ENCODE data around the gene SYT13. TPM values are rescaled to one million over a fixed set of nuclear protein-coding genes. Genes with fewer than 3 reads are reported as not detected.
A peak's percentile ranks its signal among the peaks of the same experiment; 100 is the strongest.

The SYT13 gene
- total RNA-seq, 1 experiment from 2014 or later: not detected

DNA sequence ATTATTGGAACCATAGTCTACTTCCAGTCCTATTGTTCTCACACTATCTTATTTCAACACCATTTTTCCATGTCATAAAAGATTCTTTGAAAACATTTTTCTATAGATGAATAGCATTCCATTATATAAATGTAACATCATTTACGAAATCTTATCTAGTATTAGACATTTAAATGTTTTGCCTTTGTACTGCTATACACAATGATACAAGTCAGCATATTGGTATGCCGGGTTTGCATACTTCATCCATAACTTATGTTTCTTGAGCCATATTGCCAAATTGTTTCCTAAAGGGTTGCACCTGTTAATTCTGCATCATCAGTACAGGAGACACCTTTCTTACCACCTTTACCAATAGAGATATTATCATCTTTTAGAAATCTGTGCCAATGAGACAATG lies 68.2 kb downstream of the SYT13 start:
- intact Hi-C loops (cut with micrococcal nuclease; ENCODE audit: unreplicated experiment): no loop called here
- Histone ChIP-seq H3K4me1 (replicated peaks; ENCODE audit: insufficient read depth) (no peaks in the 10 kb centered on the region), H3K4me2 (no peak overlapping the region), H2AFZ (no peak overlapping the region), H4K20me1 (ENCODE audit: insufficient read depth) (no peaks in the 10 kb centered on the region), H3K79me2 (ENCODE audit: low read depth) (no peaks in the 10 kb centered on the region), H3K27ac (no peak overlapping the region), H3K36me3 (ENCODE audit: low read depth) (no peaks in the 10 kb centered on the region), H3K27me3 (ENCODE audit: insufficient read depth, low read depth) (peaks cover 49% of the 10 kb centered on the region), H3F3A (ENCODE audit: insufficient read depth, low read depth) (no peaks in the 10 kb centered on the region), H3K9me2 (ENCODE audit: insufficient read depth) (no peaks in the 10 kb centered on the region), H3K9me3 (ENCODE audit: insufficient read depth, low read depth) (no peaks in the 10 kb centered on the region), H3K4me3 (no peak overlapping the region)
- BruUV-seq (replicated peaks): no TSS peak
- peak in 1 of 2 experiments; percentile 55 for DNase-seq
- ChIA-PET POLR2A (ENCODE audit: unreplicated experiment) (no interaction called here), CTCF (no interaction called here)
- TF ChIP-seq, protein P1, sequence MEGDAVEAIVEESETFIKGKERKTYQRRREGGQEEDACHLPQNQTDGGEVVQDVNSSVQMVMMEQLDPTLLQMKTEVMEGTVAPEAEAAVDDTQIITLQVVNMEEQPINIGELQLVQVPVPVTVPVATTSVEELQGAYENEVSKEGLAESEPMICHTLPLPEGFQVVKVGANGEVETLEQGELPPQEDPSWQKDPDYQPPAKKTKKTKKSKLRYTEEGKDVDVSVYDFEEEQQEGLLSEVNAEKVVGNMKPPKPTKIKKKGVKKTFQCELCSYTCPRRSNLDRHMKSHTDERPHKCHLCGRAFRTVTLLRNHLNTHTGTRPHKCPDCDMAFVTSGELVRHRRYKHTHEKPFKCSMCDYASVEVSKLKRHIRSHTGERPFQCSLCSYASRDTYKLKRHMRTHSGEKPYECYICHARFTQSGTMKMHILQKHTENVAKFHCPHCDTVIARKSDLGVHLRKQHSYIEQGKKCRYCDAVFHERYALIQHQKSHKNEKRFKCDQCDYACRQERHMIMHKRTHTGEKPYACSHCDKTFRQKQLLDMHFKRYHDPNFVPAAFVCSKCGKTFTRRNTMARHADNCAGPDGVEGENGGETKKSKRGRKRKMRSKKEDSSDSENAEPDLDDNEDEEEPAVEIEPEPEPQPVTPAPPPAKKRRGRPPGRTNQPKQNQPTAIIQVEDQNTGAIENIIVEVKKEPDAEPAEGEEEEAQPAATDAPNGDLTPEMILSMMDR (conservative IDR thresholded peaks at IDR 0.05): no peak
- TF ChIP-seq EZH2 (IDR thresholded peaks at IDR 0.05; ENCODE audit: low read depth): no peak

DNA sequence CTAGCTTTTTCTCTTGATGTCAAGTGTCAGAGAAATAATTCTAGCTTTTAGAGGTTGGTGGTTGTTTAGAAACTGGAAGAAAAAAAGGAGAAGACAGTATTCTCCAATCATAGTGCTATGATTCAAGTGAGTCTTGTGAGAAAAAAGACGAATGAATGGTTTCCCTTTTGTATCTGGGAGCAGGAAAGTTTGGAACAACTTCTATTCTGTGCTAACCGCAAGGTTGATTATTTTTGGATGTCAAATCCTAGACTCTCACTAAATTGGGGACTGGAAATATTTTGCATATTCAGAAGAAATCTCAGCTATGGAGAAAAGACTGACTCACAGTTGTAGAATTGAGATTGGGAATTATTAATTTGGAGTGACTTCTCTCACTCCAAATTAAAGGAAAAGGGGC lies 69.2 kb downstream of the SYT13 start:
- CTCF ChIA-PET: no interaction called here

DNA sequence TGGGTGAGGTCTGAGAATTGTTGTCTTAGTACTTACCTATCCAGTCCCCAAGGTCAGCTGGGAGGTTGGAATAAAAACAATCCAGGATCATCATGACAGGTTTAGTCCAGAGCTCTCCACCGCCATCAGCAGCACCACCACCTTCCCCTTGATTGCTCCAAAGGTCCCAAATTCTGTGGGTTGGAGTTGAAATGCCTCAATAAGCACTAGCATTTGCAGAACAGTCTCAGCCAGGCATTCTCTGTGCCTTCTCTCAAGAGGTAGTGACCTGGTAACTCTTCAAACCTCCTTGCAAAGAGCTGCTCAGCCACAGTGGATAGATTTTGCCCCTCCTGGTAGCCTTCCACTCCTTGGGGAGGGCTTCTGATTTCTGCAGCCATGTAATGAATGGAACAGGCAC lies 70.1 kb downstream of the SYT13 start:
- ChIA-PET CTCF (no interaction called here), POLR2A (ENCODE audit: unreplicated experiment) (no interaction called here)
- Histone ChIP-seq H4K20me1 (ENCODE audit: insufficient read depth) (no peaks in the 10 kb centered on the region), H3K27me3 (ENCODE audit: insufficient read depth, low read depth) (peaks cover 41% of the 10 kb centered on the region), H3K27ac (no peak overlapping the region), H3F3A (ENCODE audit: insufficient read depth, low read depth) (no peaks in the 10 kb centered on the region), H3K4me2 (no peak overlapping the region), H3K9me2 (ENCODE audit: insufficient read depth) (no peaks in the 10 kb centered on the region), H3K4me1 (replicated peaks; ENCODE audit: insufficient read depth) (no peaks in the 10 kb centered on the region), H2AFZ (no peak overlapping the region), H3K36me3 (ENCODE audit: low read depth) (no peaks in the 10 kb centered on the region), H3K4me3 (no peak overlapping the region), H3K79me2 (ENCODE audit: low read depth) (no peaks in the 10 kb centered on the region), H3K9me3 (ENCODE audit: insufficient read depth, low read depth) (no peaks in the 10 kb centered on the region)
- intact Hi-C loops (cut with micrococcal nuclease; ENCODE audit: unreplicated experiment): no loop called here
- no TSS peak for BruUV-seq (replicated peaks)
- TF ChIP-seq, protein P1 (conservative IDR thresholded peaks at IDR 0.05): no peak
- TF ChIP-seq EZH2 (IDR thresholded peaks at IDR 0.05; ENCODE audit: low read depth): no peak
- no peak for DNase-seq

More for the DNA sequence above, 69.2 kb downstream of the SYT13 start:
- no peaks in the 10 kb centered on the region for H3K9me2 ChIP-seq (ENCODE audit: insufficient read depth)
- H3K79me2 ChIP-seq (ENCODE audit: low read depth): no peaks in the 10 kb centered on the region
- H3K36me3 ChIP-seq (ENCODE audit: low read depth): no peaks in the 10 kb centered on the region
- H3K4me3 ChIP-seq: no peak overlapping the region
- intact Hi-C loops (cut with micrococcal nuclease; ENCODE audit: unreplicated experiment): no loop called here
- no peak for DNase-seq
- H3K27me3 ChIP-seq (ENCODE audit: insufficient read depth, low read depth): peaks cover 45% of the 10 kb centered on the region
- H3F3A ChIP-seq (ENCODE audit: insufficient read depth, low read depth): no peaks in the 10 kb centered on the region
- no TSS peak for BruUV-seq (replicated peaks)
- POLR2A ChIA-PET (ENCODE audit: unreplicated experiment): no interaction called here
- no peak overlapping the region for H2AFZ ChIP-seq
- no peak for TF ChIP-seq EZH2 (IDR thresholded peaks at IDR 0.05; ENCODE audit: low read depth)
- TF ChIP-seq, protein P1 (conservative IDR thresholded peaks at IDR 0.05): no peak
- H3K9me3 ChIP-seq (ENCODE audit: insufficient read depth, low read depth): no peaks in the 10 kb centered on the region
- H3K4me2 ChIP-seq: no peak overlapping the region
- no peaks in the 10 kb centered on the region for H3K4me1 ChIP-seq (replicated peaks; ENCODE audit: insufficient read depth)
- no peak overlapping the region for H3K27ac ChIP-seq
- H4K20me1 ChIP-seq (ENCODE audit: insufficient read depth): no peaks in the 10 kb centered on the region

Data from PC-9 (cell line).